Testis (tissue), 2 donors: ENCODE results near the gene HELQ.

ENCODE experiments used
- CTCF ChIP-seq, 3 experiments: fragments of 450-650 bp in 2 of 3; fragments of 200-600 bp in 1 of 3; sonication (generic) in 1 of 3; IDR thresholded peaks; one replicate each; pipeline ENCODE4 v1.5.1; 2016 to 2019; ENCODE audit warnings: antibody characterized with exemption in 3 of 3, mild to moderate bottlenecking in 2 of 3, moderate library complexity in 1 of 3
- POLR2A ChIP-seq: fragments of 450-650 bp; IDR thresholded peaks from one replicate; pipeline ENCODE4 v1.6.1; 2017; ENCODE audit warnings: antibody characterized with exemption, mild to moderate bottlenecking, moderate library complexity

GRCh38 chr4:83413676-83414075 is 41.9 kb downstream of the HELQ start:
- TF ChIP-seq CTCF (IDR thresholded peaks at IDR 0.05) (no peak), POLR2A (no peak)
